ENCODE results near the gene AXIN1. TPM values are rescaled to one million over a fixed set of nuclear protein-coding genes. Genes with fewer than 3 reads are reported as not detected.
"Not testable (repeated sequence)": the region's sequence is repeated elsewhere in the genome, so short reads cannot be mapped to it uniquely, and the experiment has no call there.

Gene AXIN1
- total RNA-seq, 1 experiment from 2014 or later = 43.7 TPM

DNA sequence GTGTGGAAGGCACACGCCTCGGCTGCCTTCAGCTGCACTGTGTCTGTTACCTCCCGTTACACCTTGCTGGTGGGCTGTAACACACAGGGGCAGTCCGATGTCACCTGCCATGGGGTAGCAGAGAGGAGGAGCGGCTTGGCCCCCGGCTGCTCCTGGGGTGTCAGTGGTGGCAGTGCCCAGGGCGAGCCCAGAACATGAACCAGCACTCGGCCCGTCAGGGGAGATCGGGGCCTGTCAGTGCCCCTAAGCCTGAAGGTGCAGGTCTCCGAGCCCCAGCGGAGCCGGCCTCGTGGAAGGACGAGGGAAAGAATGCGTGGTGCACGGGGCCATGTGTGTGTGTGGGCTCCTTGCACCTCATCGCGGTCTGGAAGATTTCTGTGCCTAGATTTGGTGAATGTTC is 92.2 kb downstream of the AXIN1 start:
- no peaks in the 10 kb centered on the region for H3K9me3 Mint-ChIP-seq (ENCODE audit: unreplicated experiment)
- intact Hi-C loops (cut with micrococcal nuclease) = no loop called here
- ChIA-PET POLR2A (no interaction called here), CTCF (no interaction called here)
- peaks cover under 1% of the 10 kb centered on the region for H3K4me1 Mint-ChIP-seq (ENCODE audit: insufficient read depth, unreplicated experiment)
- no peak overlapping the region for H3K4me3 Mint-ChIP-seq (ENCODE audit: unreplicated experiment)
- BruUV-seq (replicated peaks) = no TSS peak
- no peaks in the 10 kb centered on the region for H3K27me3 Mint-ChIP-seq (ENCODE audit: insufficient read depth, unreplicated experiment)
- H3K36me3 Mint-ChIP-seq (ENCODE audit: insufficient read depth, unreplicated experiment) = peaks cover 70% of the 10 kb centered on the region
- TF ChIP-seq, protein P1, sequence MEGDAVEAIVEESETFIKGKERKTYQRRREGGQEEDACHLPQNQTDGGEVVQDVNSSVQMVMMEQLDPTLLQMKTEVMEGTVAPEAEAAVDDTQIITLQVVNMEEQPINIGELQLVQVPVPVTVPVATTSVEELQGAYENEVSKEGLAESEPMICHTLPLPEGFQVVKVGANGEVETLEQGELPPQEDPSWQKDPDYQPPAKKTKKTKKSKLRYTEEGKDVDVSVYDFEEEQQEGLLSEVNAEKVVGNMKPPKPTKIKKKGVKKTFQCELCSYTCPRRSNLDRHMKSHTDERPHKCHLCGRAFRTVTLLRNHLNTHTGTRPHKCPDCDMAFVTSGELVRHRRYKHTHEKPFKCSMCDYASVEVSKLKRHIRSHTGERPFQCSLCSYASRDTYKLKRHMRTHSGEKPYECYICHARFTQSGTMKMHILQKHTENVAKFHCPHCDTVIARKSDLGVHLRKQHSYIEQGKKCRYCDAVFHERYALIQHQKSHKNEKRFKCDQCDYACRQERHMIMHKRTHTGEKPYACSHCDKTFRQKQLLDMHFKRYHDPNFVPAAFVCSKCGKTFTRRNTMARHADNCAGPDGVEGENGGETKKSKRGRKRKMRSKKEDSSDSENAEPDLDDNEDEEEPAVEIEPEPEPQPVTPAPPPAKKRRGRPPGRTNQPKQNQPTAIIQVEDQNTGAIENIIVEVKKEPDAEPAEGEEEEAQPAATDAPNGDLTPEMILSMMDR (IDR thresholded peaks at IDR 0.05; ENCODE audit: unreplicated experiment) = no peak
- DNase-seq (ENCODE audit: unreplicated experiment) = no peak
- H3K27ac Mint-ChIP-seq (ENCODE audit: low read depth, unreplicated experiment) = no peak overlapping the region

DNA sequence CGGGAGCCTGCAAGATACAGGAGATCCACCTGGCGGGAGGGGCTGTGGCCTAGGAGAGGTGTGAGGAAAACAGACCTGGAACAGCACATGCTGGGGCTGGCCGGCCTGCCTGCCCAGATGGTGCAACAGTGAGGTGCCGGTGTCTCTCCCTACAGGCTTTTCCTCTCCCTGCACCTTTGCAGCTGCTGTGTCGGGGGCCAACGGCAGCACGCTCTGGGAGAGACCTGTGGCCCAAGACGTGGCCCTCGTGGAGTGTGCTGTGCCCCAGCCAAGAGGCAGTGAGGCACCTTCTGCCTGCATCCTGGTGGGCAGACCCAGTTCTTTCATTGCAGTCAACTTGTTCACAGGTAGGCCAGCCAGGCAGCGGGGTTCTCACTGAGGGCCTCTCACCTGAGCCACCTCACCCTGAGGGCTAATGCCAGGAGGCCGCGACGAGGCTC is 92.7 kb downstream of the AXIN1 start:
- Mint-ChIP-seq H3K27me3 (ENCODE audit: insufficient read depth, unreplicated experiment) (no peaks in the 10 kb centered on the region), H3K27ac (ENCODE audit: low read depth, unreplicated experiment) (no peak overlapping the region), H3K36me3 (ENCODE audit: insufficient read depth, unreplicated experiment) (peaks cover 73% of the 10 kb centered on the region), H3K9me3 (ENCODE audit: unreplicated experiment) (no peaks in the 10 kb centered on the region), H3K4me3 (ENCODE audit: unreplicated experiment) (no peak overlapping the region), H3K4me1 (ENCODE audit: insufficient read depth, unreplicated experiment) (no peaks in the 10 kb centered on the region)
- TF ChIP-seq, protein P1 (IDR thresholded peaks at IDR 0.05; ENCODE audit: unreplicated experiment) = no peak
- no TSS peak for BruUV-seq (replicated peaks)
- POLR2A ChIA-PET = no interaction called here
- no peak for DNase-seq (ENCODE audit: unreplicated experiment)
- intact Hi-C loops (cut with micrococcal nuclease) = no loop called here
- CTCF ChIA-PET = interaction anchor here (0.9 kb wide), 1 partner anchor 41 kb away, joined by 3 read pairs; no protein-coding TSS in a partner anchor

DNA sequence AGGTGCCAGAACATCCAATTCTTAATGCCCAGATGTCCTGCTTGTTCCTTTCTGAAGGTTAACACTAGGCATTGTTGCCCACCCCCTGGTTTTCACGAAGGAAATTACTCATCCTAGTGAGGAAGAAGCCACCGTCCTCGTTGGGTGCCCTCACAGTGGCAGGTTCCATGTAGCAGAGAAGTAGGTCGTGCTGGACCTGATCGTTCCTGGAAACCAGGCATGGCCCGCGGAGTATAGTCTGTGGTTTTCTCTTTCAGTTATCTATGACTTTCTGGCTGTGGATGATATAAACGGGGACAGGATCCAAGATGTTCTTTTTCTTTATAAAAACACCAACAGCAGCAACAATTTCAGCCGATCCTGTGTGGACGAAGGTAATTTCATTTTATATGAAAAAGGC is 93.3 kb downstream of the AXIN1 start:
- Mint-ChIP-seq H3K4me1 (ENCODE audit: insufficient read depth, unreplicated experiment) (no peaks in the 10 kb centered on the region), H3K27me3 (ENCODE audit: insufficient read depth, unreplicated experiment) (no peaks in the 10 kb centered on the region), H3K27ac (ENCODE audit: low read depth, unreplicated experiment) (no peak overlapping the region), H3K4me3 (ENCODE audit: unreplicated experiment) (no peak overlapping the region), H3K36me3 (ENCODE audit: insufficient read depth, unreplicated experiment) (peaks cover 77% of the 10 kb centered on the region), H3K9me3 (ENCODE audit: unreplicated experiment) (no peaks in the 10 kb centered on the region)
- DNase-seq (ENCODE audit: unreplicated experiment) = no peak
- CTCF ChIA-PET = interaction anchor here (0.9 kb wide), 1 partner anchor 41 kb away, joined by 3 read pairs; no protein-coding TSS in a partner anchor
- TF ChIP-seq, protein P1 (IDR thresholded peaks at IDR 0.05; ENCODE audit: unreplicated experiment) = no peak
- POLR2A ChIA-PET = no interaction called here
- BruUV-seq (replicated peaks) = no TSS peak
- intact Hi-C loops (cut with micrococcal nuclease) = no loop called here

DNA sequence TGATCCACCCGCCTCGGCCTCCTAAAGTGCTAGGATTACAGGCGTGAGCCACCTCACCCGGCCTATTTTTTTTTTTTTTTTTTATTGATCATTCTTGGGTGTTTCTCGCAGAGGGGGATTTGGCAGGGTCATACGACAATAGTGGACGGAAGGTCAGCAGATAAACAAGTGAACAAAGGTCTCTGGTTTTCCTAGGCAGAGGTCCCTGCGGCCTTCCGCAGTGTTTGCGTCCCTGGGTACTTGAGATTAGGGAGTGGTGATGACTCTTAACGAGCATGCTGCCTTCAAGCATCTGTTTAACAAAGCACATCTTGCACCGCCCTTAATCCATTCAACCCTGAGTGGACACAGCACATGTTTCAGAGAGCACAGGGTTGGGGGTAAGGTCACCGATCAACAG is 94.4 kb downstream of the AXIN1 start:
- DNase-seq (ENCODE audit: unreplicated experiment); H3K9me3 Mint-ChIP-seq (ENCODE audit: unreplicated experiment); CTCF ChIA-PET; H3K27me3 Mint-ChIP-seq (ENCODE audit: insufficient read depth, unreplicated experiment); intact Hi-C loops (cut with micrococcal nuclease); H3K27ac Mint-ChIP-seq (ENCODE audit: low read depth, unreplicated experiment); BruUV-seq (replicated peaks); POLR2A ChIA-PET; H3K4me3 Mint-ChIP-seq (ENCODE audit: unreplicated experiment); H3K4me1 Mint-ChIP-seq (ENCODE audit: insufficient read depth, unreplicated experiment): not testable (repeated sequence)
- H3K36me3 Mint-ChIP-seq (ENCODE audit: insufficient read depth, unreplicated experiment) = peaks cover 72% of the 10 kb centered on the region

DNA sequence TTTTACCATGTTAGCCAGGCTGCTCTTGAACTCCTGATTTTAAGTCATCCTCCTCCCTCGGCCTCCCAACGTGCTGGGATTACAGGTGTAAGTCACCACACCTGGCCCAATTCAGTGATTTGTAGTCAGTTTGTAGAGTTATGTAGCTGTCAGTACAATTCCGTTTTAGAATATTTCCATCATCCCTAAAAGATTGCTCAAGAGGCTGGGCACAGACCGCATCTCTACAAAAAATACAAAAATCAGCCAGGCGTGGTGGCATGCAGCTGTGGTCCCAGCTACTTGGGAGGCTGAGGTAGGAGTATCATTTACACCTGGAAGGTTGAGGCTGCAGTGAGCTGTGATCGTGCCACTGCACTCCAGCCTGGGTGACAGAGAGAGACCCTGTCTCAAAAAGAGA is 97.3 kb downstream of the AXIN1 start:
- H3K27ac Mint-ChIP-seq (ENCODE audit: low read depth, unreplicated experiment) = no peak overlapping the region
- TF ChIP-seq, protein P1 (IDR thresholded peaks at IDR 0.05; ENCODE audit: unreplicated experiment) = no peak
- H3K36me3 Mint-ChIP-seq (ENCODE audit: insufficient read depth, unreplicated experiment) = peaks cover 65% of the 10 kb centered on the region
- no peaks in the 10 kb centered on the region for H3K27me3 Mint-ChIP-seq (ENCODE audit: insufficient read depth, unreplicated experiment)
- DNase-seq (ENCODE audit: unreplicated experiment) = no peak
- POLR2A ChIA-PET = no interaction called here
- BruUV-seq (replicated peaks) = no TSS peak
- intact Hi-C loops (cut with micrococcal nuclease) = no loop called here
- no peaks in the 10 kb centered on the region for H3K9me3 Mint-ChIP-seq (ENCODE audit: unreplicated experiment)
- no peak overlapping the region for H3K4me3 Mint-ChIP-seq (ENCODE audit: unreplicated experiment)
- H3K4me1 Mint-ChIP-seq (ENCODE audit: insufficient read depth, unreplicated experiment) = peaks cover 6% of the 10 kb centered on the region
- CTCF ChIA-PET = interaction anchor here (1.2 kb wide), 1 partner anchor 16 kb away, joined by 5 read pairs; no protein-coding TSS in a partner anchor
